ENCODE results near the gene PROZ. TPM values are rescaled to one million over a fixed set of nuclear protein-coding genes. Genes with fewer than 3 reads are reported as not detected.

The PROZ gene
- total and polyA plus RNA-seq, 2 of the 13 experiments (the other 11 are each of a cell fraction or from before 2014, with no cell fraction given) = 5.6 to 22.5 TPM

GRCh38 chr13:113169277-113170272, 11.1 kb downstream of the PROZ start (continued):
- TF ChIP-seq, protein P1, sequence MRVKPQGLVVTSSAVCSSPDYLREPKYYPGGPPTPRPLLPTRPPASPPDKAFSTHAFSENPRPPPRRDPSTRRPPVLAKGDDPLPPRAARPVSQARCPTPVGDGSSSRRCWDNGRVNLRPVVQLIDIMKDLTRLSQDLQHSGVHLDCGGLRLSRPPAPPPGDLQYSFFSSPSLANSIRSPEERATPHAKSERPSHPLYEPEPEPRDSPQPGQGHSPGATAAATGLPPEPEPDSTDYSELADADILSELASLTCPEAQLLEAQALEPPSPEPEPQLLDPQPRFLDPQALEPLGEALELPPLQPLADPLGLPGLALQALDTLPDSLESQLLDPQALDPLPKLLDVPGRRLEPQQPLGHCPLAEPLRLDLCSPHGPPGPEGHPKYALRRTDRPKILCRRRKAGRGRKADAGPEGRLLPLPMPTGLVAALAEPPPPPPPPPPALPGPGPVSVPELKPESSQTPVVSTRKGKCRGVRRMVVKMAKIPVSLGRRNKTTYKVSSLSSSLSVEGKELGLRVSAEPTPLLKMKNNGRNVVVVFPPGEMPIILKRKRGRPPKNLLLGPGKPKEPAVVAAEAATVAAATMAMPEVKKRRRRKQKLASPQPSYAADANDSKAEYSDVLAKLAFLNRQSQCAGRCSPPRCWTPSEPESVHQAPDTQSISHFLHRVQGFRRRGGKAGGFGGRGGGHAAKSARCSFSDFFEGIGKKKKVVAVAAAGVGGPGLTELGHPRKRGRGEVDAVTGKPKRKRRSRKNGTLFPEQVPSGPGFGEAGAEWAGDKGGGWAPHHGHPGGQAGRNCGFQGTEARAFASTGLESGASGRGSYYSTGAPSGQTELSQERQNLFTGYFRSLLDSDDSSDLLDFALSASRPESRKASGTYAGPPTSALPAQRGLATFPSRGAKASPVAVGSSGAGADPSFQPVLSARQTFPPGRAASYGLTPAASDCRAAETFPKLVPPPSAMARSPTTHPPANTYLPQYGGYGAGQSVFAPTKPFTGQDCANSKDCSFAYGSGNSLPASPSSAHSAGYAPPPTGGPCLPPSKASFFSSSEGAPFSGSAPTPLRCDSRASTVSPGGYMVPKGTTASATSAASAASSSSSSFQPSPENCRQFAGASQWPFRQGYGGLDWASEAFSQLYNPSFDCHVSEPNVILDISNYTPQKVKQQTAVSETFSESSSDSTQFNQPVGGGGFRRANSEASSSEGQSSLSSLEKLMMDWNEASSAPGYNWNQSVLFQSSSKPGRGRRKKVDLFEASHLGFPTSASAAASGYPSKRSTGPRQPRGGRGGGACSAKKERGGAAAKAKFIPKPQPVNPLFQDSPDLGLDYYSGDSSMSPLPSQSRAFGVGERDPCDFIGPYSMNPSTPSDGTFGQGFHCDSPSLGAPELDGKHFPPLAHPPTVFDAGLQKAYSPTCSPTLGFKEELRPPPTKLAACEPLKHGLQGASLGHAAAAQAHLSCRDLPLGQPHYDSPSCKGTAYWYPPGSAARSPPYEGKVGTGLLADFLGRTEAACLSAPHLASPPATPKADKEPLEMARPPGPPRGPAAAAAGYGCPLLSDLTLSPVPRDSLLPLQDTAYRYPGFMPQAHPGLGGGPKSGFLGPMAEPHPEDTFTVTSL (CRISPR knock-in tag; IDR thresholded peaks at IDR 0.05; ENCODE audit: borderline replicate concordance) = no peak; the same call in 1 of the 2 replicates
- no peak for TF ChIP-seq RFX1 (IDR thresholded peaks at IDR 0.05)
- TF ChIP-seq, protein P2, sequence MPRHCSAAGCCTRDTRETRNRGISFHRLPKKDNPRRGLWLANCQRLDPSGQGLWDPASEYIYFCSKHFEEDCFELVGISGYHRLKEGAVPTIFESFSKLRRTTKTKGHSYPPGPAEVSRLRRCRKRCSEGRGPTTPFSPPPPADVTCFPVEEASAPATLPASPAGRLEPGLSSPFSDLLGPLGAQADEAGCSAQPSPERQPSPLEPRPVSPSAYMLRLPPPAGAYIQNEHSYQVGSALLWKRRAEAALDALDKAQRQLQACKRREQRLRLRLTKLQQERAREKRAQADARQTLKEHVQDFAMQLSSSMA (CRISPR knock-in tag; IDR thresholded peaks at IDR 0.05) = 0 out of 2 replicates have a peak, but pooled peaks have one; percentile 70
- TF ChIP-seq ZNF501 (CRISPR knock-in tag; IDR thresholded peaks at IDR 0.05) = peak; percentile 72; the same call in 1 of the 2 replicates
- peak; percentile 73; the same call in 1 of the 2 replicates for TF ChIP-seq ZNF772 (CRISPR knock-in tag; IDR thresholded peaks at IDR 0.05)
- TF ChIP-seq HDAC2 (CRISPR knock-in tag; IDR thresholded peaks at IDR 0.05) = peak; percentile 70
- peak; percentile 83 for TF ChIP-seq ELF3 (CRISPR knock-in tag; IDR thresholded peaks at IDR 0.05)
- 0 out of 2 replicates have a peak, but pooled peaks have one; percentile 37 for TF ChIP-seq ZNF350 (CRISPR knock-in tag; IDR thresholded peaks at IDR 0.05; ENCODE audit: borderline replicate concordance, low read depth)
- TF ChIP-seq KDM5B (CRISPR knock-in tag; IDR thresholded peaks at IDR 0.05; ENCODE audit: borderline replicate concordance) = 0 out of 2 replicates have a peak, but pooled peaks have one; percentile 26
- TF ChIP-seq TBX3 (IDR thresholded peaks at IDR 0.05; ENCODE audit: borderline replicate concordance) = peak; percentile 48; the same call in 1 of the 2 replicates
- TF ChIP-seq HNF4A (CRISPR knock-in tag; IDR thresholded peaks at IDR 0.05) = peak; percentile 54
- peak; percentile 58; the same call in 1 of the 2 replicates for TF ChIP-seq ZSCAN9 (CRISPR knock-in tag; IDR thresholded peaks at IDR 0.05; ENCODE audit: borderline replicate concordance)
- 0 out of 2 replicates have a peak, but pooled peaks have one; percentile 19 for TF ChIP-seq IRF2 (CRISPR knock-in tag; IDR thresholded peaks at IDR 0.05)
- no peak for TF ChIP-seq SALL2 (CRISPR knock-in tag; IDR thresholded peaks at IDR 0.05)
- TF ChIP-seq, protein P3, sequence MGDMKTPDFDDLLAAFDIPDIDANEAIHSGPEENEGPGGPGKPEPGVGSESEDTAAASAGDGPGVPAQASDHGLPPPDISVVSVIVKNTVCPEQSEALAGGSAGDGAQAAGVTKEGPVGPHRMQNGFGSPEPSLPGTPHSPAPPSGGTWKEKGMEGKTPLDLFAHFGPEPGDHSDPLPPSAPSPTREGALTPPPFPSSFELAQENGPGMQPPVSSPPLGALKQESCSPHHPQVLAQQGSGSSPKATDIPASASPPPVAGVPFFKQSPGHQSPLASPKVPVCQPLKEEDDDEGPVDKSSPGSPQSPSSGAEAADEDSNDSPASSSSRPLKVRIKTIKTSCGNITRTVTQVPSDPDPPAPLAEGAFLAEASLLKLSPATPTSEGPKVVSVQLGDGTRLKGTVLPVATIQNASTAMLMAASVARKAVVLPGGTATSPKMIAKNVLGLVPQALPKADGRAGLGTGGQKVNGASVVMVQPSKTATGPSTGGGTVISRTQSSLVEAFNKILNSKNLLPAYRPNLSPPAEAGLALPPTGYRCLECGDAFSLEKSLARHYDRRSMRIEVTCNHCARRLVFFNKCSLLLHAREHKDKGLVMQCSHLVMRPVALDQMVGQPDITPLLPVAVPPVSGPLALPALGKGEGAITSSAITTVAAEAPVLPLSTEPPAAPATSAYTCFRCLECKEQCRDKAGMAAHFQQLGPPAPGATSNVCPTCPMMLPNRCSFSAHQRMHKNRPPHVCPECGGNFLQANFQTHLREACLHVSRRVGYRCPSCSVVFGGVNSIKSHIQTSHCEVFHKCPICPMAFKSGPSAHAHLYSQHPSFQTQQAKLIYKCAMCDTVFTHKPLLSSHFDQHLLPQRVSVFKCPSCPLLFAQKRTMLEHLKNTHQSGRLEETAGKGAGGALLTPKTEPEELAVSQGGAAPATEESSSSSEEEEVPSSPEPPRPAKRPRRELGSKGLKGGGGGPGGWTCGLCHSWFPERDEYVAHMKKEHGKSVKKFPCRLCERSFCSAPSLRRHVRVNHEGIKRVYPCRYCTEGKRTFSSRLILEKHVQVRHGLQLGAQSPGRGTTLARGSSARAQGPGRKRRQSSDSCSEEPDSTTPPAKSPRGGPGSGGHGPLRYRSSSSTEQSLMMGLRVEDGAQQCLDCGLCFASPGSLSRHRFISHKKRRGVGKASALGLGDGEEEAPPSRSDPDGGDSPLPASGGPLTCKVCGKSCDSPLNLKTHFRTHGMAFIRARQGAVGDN (CRISPR knock-in tag; IDR thresholded peaks at IDR 0.05) = peak; percentile 51
- peak; percentile 54 for TF ChIP-seq SALL1 (CRISPR knock-in tag; IDR thresholded peaks at IDR 0.05)
- TF ChIP-seq ATF7-NPFF (CRISPR knock-in tag; IDR thresholded peaks at IDR 0.05; ENCODE audit: low read depth) = 0 out of 2 replicates have a peak, but pooled peaks have one; percentile 51
- TF ChIP-seq SIN3B (IDR thresholded peaks at IDR 0.05; ENCODE audit: low read length) = no peak

All from HepG2 (cell line).